BLaER1 treated with 17β-estradiol and CSF1 and Interleukin-3, amounts not matched to agents 10 nM and 100 nM (cell line): ENCODE data around the gene ALX4.

ENCODE experiments used
- H3K27ac ChIP-seq, 11 experiments: shearing (Covaris generic); formaldehyde crosslinking; 2 replicates each; pipeline ENCODE4 v1.8.1; 2022
- H3K27me3 ChIP-seq, 11 experiments: shearing (Covaris generic); formaldehyde crosslinking; 2 replicates each; pipeline ENCODE4 v1.8.1; 2022
- H3K36me3 ChIP-seq, 11 experiments: shearing (Covaris generic); formaldehyde crosslinking; 2 replicates each; pipeline ENCODE4 v1.8.1; 2022
- H3K4me1 ChIP-seq, 10 experiments: shearing (Covaris generic); formaldehyde crosslinking; 2 replicates each; pipeline ENCODE4 v1.8.1; 2022
- H3K4me2 ChIP-seq, 11 experiments: shearing (Covaris generic); formaldehyde crosslinking; 2 replicates each; pipeline ENCODE4 v1.8.1; 2022
- H3K4me3 ChIP-seq, 10 experiments: shearing (Covaris generic); formaldehyde crosslinking; 2 replicates each; pipeline ENCODE4 v1.8.1; 2022
- H3K9ac ChIP-seq, 11 experiments: shearing (Covaris generic); formaldehyde crosslinking; 2 replicates each; pipeline ENCODE4 v1.8.1; 2022
- H3K9me3 ChIP-seq, 11 experiments: shearing (Covaris generic); formaldehyde crosslinking; replicated peaks in 1 of 11; 2 replicates each; pipeline ENCODE4 v1.8.1; 2022
- H4K20me1 ChIP-seq, 11 experiments: shearing (Covaris generic); formaldehyde crosslinking; 2 replicates each; pipeline ENCODE4 v1.8.1; 2022
- Cebpa-rat ChIP-seq, 11 experiments: shearing (Covaris generic); IDR thresholded peaks; 2 replicates each; pipeline ENCODE4 v1.8.1; 2022

ALX4 gene

DNA sequence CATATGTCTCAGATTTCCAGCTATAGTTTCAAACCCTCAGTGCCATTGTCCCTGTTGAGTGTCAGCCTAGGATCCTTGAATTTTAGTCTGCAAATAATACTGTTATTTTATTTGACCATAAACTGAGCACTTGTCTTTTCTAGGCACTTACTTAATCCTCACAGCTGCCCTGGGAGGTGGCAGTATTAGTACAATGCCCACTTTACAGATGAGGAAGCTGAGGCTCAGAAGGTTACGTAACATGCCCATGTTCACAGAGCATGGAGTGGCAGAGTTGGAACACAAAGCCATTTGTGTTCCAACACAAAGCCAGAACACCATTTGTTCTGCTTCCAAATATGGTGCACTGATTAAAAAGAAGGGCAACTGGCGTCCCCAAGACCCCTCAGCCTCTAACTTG lies 38.2 kb upstream of the ALX4 start:
- no peak overlapping the region for H3K4me3 ChIP-seq
- no peak for TF ChIP-seq Cebpa-rat (IDR thresholded peaks at IDR 0.05)
- H3K27me3 ChIP-seq, result no peaks in the 10 kb centered on the region
- H3K9ac ChIP-seq, result no peak overlapping the region
- no peak overlapping the region for H3K4me2 ChIP-seq
- no peaks in the 10 kb centered on the region for H3K9me3 ChIP-seq
- no peaks in the 10 kb centered on the region for H3K36me3 ChIP-seq
- H4K20me1 ChIP-seq, result no peaks in the 10 kb centered on the region
- H3K27ac ChIP-seq, result no peak overlapping the region
- peaks cover 12 to 15% (median 14%) of the 10 kb centered on the region in 10 experiments for H3K4me1 ChIP-seq

DNA sequence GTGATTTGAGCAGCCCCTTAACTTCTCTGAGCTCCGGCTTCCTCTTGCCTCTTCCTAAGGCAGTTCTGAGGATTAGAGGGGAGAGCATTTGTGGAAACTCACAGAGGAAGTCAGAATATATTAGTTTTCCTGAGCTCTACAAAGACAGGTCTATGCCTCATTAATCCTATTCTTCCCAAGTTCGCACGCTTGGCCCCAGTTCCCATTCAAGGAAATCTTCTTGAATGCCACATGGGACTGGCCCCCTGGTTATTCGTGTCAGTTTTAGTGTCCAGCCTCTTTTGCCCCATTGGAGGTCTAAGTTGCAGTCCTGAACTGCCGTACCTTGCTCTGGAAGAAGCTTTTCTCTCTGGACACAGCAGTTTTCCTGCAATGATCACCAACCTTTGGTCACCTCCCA lies 37.6 kb upstream of the ALX4 start:
- H3K9me3 ChIP-seq, result no peaks in the 10 kb centered on the region
- no peak overlapping the region for H3K4me2 ChIP-seq
- H4K20me1 ChIP-seq, result no peaks in the 10 kb centered on the region
- H3K4me3 ChIP-seq, result no peak overlapping the region
- peaks cover 13 to 20% (median 15%) of the 10 kb centered on the region in 10 experiments for H3K4me1 ChIP-seq
- no peak for TF ChIP-seq Cebpa-rat (IDR thresholded peaks at IDR 0.05)
- no peaks in the 10 kb centered on the region for H3K27me3 ChIP-seq
- H3K9ac ChIP-seq, result no peak overlapping the region
- no peaks in the 10 kb centered on the region for H3K36me3 ChIP-seq
- H3K27ac ChIP-seq, result no peak overlapping the region

DNA sequence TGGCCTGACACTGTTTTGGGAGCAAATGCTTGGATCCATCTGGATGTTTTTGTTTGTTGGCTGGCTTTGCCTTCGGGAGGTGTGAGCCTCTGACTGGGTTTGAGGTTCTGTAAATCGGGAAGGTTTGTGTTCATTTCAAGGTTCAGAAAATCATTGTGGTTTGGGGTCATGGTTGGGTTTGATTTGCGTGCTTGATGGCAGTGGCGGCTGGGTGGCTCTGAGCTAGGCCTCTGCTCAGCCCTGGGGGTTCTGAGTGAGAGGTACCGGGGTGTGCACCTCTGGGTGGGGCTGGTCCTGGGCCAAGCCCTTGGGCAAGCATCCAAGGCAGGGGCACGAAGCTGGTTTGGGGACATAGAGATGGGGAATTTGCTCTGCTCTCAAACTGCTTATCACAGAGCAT lies 37.0 kb upstream of the ALX4 start:
- Histone ChIP-seq H3K4me1 (peaks cover 13 to 21% (median 15%) of the 10 kb centered on the region in 10 experiments), H3K4me3 (no peak overlapping the region), H3K9ac (no peak overlapping the region), H3K4me2 (no peak overlapping the region), H3K36me3 (no peaks in the 10 kb centered on the region), H4K20me1 (no peaks in the 10 kb centered on the region), H3K27me3 (no peaks in the 10 kb centered on the region), H3K9me3 (no peaks in the 10 kb centered on the region), H3K27ac (no peak overlapping the region)
- no peak for TF ChIP-seq Cebpa-rat (IDR thresholded peaks at IDR 0.05)

DNA sequence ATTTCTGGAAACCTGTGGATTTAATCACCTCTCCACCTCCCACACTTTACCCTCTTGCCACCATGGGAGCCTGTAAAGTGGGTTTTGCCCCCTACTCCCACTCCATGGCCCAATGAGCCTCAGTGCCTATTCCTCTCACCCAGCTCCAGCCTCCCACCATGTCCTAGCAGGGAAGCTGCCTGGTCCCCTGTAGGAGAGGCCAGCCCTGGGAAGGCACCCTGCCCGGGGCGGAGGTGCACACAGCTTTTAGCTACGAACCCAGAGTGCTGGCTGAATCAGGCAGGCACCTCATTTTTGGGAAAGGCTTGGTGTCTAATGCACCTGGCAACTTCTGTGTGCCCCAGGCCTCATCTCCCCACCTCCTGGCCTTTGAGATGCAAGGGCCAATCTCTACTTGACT lies 35.8 kb upstream of the ALX4 start:
- Histone ChIP-seq H3K9ac (no peak overlapping the region), H4K20me1 (no peaks in the 10 kb centered on the region)
- TF ChIP-seq Cebpa-rat (IDR thresholded peaks at IDR 0.05), result no peak

DNA sequence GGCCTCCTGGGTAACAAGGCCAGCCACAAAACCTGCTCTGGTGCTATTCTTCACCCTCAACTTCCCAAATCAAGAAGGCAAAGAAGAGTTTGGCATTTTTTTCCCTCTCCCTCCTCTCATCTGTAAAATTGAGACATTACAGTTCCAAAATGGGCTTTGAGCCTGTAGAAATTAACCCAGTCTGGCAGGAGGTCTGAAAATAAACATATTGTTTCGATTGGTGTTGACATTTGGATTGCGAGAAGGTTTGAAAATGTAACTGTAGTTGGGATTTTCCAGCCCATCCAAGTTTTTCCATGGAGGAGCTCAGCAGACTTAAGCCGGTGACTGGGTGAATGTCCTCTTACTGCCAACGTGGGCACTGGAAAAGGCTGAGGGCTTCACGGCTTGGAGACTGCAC lies 35.0 kb upstream of the ALX4 start:
- Histone ChIP-seq H3K9me3 (no peaks in the 10 kb centered on the region), H3K4me3 (no peak overlapping the region), H3K27ac (no peak overlapping the region), H3K36me3 (no peaks in the 10 kb centered on the region), H3K27me3 (peaks cover 0 to under 1% (median 0%) of the 10 kb centered on the region in 11 experiments; a peak in 1 of 22 replicates), H4K20me1 (no peaks in the 10 kb centered on the region), H3K9ac (no peak overlapping the region), H3K4me2 (no peak overlapping the region), H3K4me1 (peaks cover 0 to 6% (median 3%) of the 10 kb centered on the region in 10 experiments; a peak in 9 of 20 replicates)
- no peak for TF ChIP-seq Cebpa-rat (IDR thresholded peaks at IDR 0.05)

More for the DNA sequence above, 35.8 kb upstream of the ALX4 start:
- Histone ChIP-seq H3K9me3 (no peaks in the 10 kb centered on the region), H3K27ac (no peak overlapping the region), H3K4me3 (no peak overlapping the region), H3K27me3 (no peaks in the 10 kb centered on the region), H3K36me3 (no peaks in the 10 kb centered on the region), H3K4me2 (no peak overlapping the region), H3K4me1 (peaks cover 4 to 11% (median 7%) of the 10 kb centered on the region in 10 experiments)

DNA sequence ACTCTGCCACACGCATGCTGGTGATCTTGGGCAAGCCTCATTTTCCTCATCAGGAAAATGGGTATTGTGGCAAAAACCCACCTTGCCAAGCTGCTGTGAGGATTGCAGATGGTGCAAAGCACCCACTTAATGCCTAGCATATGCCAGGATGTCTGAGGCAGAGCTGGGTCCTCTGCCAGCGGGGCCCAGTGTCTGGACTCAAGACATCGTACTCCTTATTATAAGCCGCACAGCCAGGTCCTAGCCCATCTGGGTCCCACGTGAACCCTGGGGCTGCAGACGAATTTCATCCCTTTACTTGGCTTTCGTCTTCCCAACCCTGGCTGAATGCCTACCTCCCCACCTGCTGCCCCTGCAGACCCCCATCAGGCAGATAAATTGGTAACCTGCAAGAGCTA lies 34.5 kb upstream of the ALX4 start:
- H3K27ac ChIP-seq, result no peak overlapping the region
- peaks cover 0 to 5% (median 2%) of the 10 kb centered on the region in 11 experiments; a peak in 6 of 22 replicates for H3K27me3 ChIP-seq
- TF ChIP-seq Cebpa-rat (IDR thresholded peaks at IDR 0.05), result no peak
- H4K20me1 ChIP-seq, result no peaks in the 10 kb centered on the region
- no peak overlapping the region for H3K4me3 ChIP-seq
- no peaks in the 10 kb centered on the region for H3K9me3 ChIP-seq
- H3K4me1 ChIP-seq, result peaks cover 0 to 6% (median 3%) of the 10 kb centered on the region in 10 experiments; a peak in 9 of 20 replicates
- no peak overlapping the region for H3K9ac ChIP-seq
- no peaks in the 10 kb centered on the region for H3K36me3 ChIP-seq
- no peak overlapping the region for H3K4me2 ChIP-seq

DNA sequence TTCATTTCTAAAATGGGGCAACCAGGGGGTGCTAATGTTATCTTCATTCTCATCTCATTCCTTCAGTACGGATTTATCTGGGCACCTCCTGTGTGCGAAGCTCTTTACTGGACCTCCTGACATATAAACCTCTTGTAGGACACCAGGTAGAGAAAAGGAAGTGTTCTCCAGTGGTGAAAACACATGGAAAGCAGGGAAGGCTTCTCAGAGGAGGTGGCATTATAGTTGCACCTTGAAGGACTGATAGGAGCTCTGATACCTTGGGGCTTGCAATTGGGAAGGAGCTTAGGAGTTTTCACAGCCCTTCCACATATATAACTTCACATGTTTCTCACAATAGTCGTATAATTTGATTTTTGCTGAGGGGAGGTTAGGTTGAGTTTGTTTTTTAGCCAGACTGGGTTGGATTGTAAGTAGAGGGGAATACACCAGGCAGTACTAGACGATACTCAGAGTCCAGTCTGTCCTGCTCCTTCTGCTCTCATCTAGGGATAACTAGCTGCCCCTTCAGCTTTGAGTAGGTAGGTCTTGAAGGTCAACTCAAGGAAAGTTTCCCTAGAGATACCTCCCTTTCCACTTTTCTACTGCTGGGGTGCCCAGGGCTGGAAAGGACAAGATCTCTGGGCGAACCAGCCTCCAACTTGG lies 34.0 kb upstream of the ALX4 start:
- H3K27ac ChIP-seq, result no peak overlapping the region
- no peak overlapping the region for H3K4me3 ChIP-seq
- no peaks in the 10 kb centered on the region for H3K9me3 ChIP-seq
- no peak overlapping the region for H3K4me2 ChIP-seq
- H4K20me1 ChIP-seq, result no peaks in the 10 kb centered on the region
- no peak overlapping the region for H3K9ac ChIP-seq
- no peak for TF ChIP-seq Cebpa-rat (IDR thresholded peaks at IDR 0.05)
- peaks cover 0 to 6% (median 3%) of the 10 kb centered on the region in 10 experiments; a peak in 9 of 20 replicates for H3K4me1 ChIP-seq
- H3K27me3 ChIP-seq, result peaks cover 0 to 11% (median 7%) of the 10 kb centered on the region in 11 experiments; a peak in 15 of 22 replicates
- H3K36me3 ChIP-seq, result no peaks in the 10 kb centered on the region

DNA sequence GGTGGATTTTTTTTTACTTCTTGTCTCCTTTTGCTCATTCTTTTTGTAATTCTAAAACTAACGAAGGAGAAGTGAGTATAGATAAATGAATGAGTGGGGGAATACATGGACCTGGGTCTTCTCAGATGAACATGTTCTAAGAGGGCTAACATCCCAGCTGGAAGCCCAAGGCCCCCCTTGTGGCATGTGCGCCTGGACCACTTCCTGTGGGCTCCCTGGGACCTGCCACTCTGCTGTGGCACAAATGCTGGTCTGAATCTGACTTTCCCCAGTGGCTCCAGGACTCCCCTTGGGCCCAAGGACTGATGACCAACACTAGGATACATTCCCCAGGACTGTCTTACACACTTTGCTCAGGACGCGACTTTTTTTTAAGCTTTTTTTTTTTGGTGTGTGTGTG lies 32.7 kb upstream of the ALX4 start:
- H4K20me1 ChIP-seq, result no peaks in the 10 kb centered on the region
- no peak overlapping the region for H3K4me3 ChIP-seq
- H3K4me2 ChIP-seq, result peak overlapping the region in 4 of 11 experiments; percentile 8 to 35 (median 26); a peak in 4 of 22 replicates
- H3K9ac ChIP-seq, result no peak overlapping the region
- H3K36me3 ChIP-seq, result no peaks in the 10 kb centered on the region
- H3K4me1 ChIP-seq, result peaks cover 0 to 6% (median 3%) of the 10 kb centered on the region in 10 experiments; a peak in 9 of 20 replicates
- H3K27ac ChIP-seq, result no peak overlapping the region
- peaks cover 12 to 23% (median 20%) of the 10 kb centered on the region in 11 experiments for H3K27me3 ChIP-seq
- H3K9me3 ChIP-seq, result no peaks in the 10 kb centered on the region
- no peak for TF ChIP-seq Cebpa-rat (IDR thresholded peaks at IDR 0.05)

DNA sequence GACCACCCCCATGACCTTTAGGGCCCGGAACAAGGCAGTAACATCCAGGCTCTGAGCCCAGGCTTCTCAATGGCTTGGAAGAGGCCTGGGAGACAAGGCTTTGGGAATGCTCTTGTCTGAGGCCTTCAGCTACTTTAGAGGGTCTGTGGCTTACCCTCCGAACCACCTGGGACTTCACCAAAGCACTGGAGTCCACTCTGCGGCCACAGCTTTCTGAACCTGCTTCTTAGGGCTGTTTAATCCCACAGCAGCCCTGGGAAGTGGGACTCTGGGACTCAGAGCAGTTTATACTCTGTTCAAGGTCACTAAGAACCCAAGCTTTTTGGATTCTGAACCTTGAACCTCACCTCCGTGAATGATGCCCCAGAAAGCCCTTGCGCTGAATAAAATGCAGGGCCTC lies 30.7 kb upstream of the ALX4 start:
- Histone ChIP-seq H3K9me3 (no peaks in the 10 kb centered on the region), H3K36me3 (no peaks in the 10 kb centered on the region), H4K20me1 (no peaks in the 10 kb centered on the region), H3K27ac (no peak overlapping the region), H3K4me2 (no peak overlapping the region), H3K4me3 (no peak overlapping the region), H3K27me3 (peaks cover 30 to 43% (median 39%) of the 10 kb centered on the region in 11 experiments), H3K9ac (no peak overlapping the region), H3K4me1 (peaks cover 0 to 6% (median 3%) of the 10 kb centered on the region in 10 experiments; a peak in 9 of 20 replicates)
- no peak for TF ChIP-seq Cebpa-rat (IDR thresholded peaks at IDR 0.05)

DNA sequence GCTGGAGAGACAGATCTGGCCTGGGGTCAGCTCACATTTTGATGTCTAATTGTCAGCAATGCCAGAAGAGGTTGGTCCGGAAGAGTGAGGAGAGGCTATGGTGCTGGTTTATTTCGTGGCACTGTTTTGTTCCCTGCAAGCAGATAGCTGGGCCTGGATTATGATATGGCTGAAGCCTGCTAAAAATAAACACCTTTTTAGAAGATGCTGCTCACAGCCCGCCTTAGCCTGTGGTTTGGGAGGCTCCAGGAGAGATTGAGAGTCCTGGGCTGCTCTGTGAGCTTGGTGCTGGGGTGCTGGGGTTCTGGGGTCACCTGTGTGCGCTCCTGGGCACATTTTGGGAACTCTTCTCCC lies 29.6 kb upstream of the ALX4 start:
- H3K4me1 ChIP-seq, result peaks cover 0 to 6% (median 3%) of the 10 kb centered on the region in 10 experiments; a peak in 9 of 20 replicates
- no peak overlapping the region for H3K4me3 ChIP-seq
- peaks cover 0 to under 1% (median 0%) of the 10 kb centered on the region in 11 experiments; a peak in 1 of 22 replicates for H4K20me1 ChIP-seq
- TF ChIP-seq Cebpa-rat (IDR thresholded peaks at IDR 0.05), result no peak
- no peaks in the 10 kb centered on the region for H3K36me3 ChIP-seq
- no peak overlapping the region for H3K27ac ChIP-seq
- H3K27me3 ChIP-seq, result peaks cover 41 to 55% (median 51%) of the 10 kb centered on the region in 11 experiments
- H3K9ac ChIP-seq, result no peak overlapping the region
- H3K9me3 ChIP-seq, result no peaks in the 10 kb centered on the region
- H3K4me2 ChIP-seq, result no peak overlapping the region
